ENCODE measurements around the gene KMT2E.

GRCh38 chr7:104967088-104967487 is 46.9 kb upstream of the KMT2E start:
- TF ChIP-seq CTCF (IDR thresholded peaks at IDR 0.05; ENCODE audit: extremely low read depth in 1 of 2, insufficient read depth in 1 of 2, low read depth in 1 of 2, low read length in 2 of 2) (no peak), FOS (IDR thresholded peaks at IDR 0.05; ENCODE audit: borderline replicate concordance, insufficient read depth, low read length) (no peak), GATA2 (IDR thresholded peaks at IDR 0.05; ENCODE audit: insufficient read depth, insufficient read length, low read depth, low read length) (no peak), POLR2A (IDR thresholded peaks at IDR 0.05; ENCODE audit: low read depth, low read length) (no peak), POLR2AphosphoS5 (IDR thresholded peaks at IDR 0.05; ENCODE audit: insufficient read depth, low read depth, low read length) (no peak), EZH2 (IDR thresholded peaks at IDR 0.05; ENCODE audit: borderline replicate concordance, low read depth, low read length, severe bottlenecking) (no peak), MAX (IDR thresholded peaks at IDR 0.05; ENCODE audit: insufficient read depth, insufficient read length) (no peak), MYC (IDR thresholded peaks at IDR 0.05; ENCODE audit: low read depth, low read length) (no peak)

Data from endothelial cell of umbilical vein (primary cell).